LHCN-M2 (cell line): Measurements from ENCODE around the gene IL22RA1. TPM values are rescaled to one million over a fixed set of nuclear protein-coding genes. Genes with fewer than 3 reads are reported as not detected.
A peak's percentile ranks its signal among the peaks of the same experiment; 100 is the strongest.

Source experiments
- DNase-seq: peaks from one replicate; pipeline ENCODE4 v3.0.0-alpha.2; 2012; ENCODE audit warnings: low read depth
- total RNA-seq: library from RNA; depleted of rRNA; stranded (reverse); fragments of >200 nt; gene quantifications from 2 replicates; pipeline ENCODE4 v1.2.3, GENCODE V29; 2014

Gene IL22RA1
- total RNA-seq, 1 experiment from 2014 or later: not detected

DNA sequence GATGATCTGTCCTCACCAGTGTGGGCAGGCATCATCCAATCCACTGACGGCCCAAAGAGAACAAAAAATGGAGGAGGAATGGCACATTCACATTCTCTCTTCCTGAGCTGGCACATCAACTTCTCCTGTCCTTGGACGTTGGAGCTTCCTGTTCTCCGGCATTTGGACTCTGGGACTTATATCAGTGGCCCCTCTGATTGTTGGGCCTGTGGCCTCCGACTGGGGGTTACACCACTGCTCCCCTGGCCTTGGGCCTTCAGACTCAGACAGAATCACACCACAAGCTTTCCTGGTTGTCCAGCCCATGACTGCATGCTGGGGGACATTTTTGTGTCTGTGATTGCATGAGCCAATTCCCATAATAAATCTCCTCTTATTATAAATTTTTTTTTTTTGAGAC is 24.1 kb upstream of the IL22RA1 start:
- DNase-seq: no peak

- no peak for DNase-seq
Observed at GRCh38 chr1:24165500-24165899, 22.6 kb upstream of the IL22RA1 start.

DNA sequence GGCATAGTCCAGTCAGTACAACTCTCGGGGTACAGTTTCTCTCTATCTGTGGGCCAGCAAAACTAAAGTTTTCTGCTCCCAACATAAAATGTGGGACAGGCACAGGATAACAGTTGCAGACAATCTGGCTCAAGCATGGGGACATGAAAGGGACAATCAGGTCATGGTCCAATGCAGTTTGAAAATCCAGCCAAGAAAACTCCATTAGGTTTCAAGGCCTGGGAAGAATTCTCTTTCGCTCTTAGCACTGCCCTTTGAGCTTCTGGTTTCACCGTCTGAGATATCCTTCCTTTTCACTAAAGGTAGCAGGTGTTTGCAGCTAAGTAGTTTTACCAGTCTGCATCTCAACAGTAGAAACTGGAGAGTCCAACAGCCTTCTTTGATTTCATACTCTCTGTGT is 21.1 kb upstream of the IL22RA1 start:
- DNase-seq: no peak

- DNase-seq: peak; percentile 13
Observed at GRCh38 chr1:24162201-24162600, 19.3 kb upstream of the IL22RA1 start.

GRCh38 chr1:24161270-24161669 is 18.3 kb upstream of the IL22RA1 start:
- DNase-seq: no peak

GRCh38 chr1:24159366-24159765 is 16.4 kb upstream of the IL22RA1 start:
- no peak for DNase-seq

GRCh38 chr1:24157918-24158481 is 15.1 kb upstream of the IL22RA1 start:
- DNase-seq: peak; percentile 26

- DNase-seq: no peak
Observed at GRCh38 chr1:24156542-24157260, 13.8 kb upstream of the IL22RA1 start.

- no peak for DNase-seq
Observed at GRCh38 chr1:24155011-24155782, 12.3 kb upstream of the IL22RA1 start.

GRCh38 chr1:24154215-24154614 is 11.3 kb upstream of the IL22RA1 start:
- no peak for DNase-seq

DNA sequence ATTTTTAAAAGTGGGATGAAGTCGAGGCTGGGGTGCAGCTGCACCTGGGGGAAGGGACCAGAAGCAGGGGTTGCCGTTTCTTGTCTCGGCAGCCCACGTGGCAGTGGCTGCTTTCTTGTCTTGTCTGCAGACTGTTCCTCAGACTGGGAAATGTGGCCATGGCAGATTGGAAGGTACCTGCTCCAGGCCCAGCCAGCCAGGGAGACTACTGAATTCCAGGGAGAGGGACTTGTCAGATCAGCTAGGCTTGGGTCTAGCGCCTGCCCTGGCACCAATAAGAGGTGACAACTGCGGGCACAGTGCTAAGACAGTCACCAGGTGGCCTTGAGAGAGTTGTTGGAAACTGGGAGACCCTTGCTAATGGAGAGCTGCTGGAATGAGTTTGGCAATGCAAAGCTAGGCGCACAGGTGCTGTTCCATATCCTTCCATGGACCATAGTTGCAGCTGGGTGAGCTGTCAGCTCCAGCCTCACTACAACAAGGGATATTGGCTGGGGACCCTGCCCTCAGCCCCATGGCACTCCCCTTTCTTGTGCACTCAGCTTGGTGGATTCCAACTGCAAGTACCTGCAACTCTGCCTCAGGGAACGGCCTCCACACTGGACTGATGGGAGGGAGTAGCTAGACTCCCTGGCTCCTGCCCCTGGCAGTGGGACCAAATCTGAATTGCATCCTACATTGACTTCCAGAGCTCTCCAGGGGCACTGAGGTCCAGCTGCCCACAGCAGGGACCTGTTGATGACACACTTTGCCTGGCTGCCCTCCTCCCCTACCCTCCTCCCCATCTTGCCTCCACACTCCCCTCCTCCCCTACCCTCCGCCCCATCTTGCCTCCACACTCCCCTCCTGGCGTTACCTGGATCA is 9.9 kb upstream of the IL22RA1 start:
- no peak for DNase-seq

DNA sequence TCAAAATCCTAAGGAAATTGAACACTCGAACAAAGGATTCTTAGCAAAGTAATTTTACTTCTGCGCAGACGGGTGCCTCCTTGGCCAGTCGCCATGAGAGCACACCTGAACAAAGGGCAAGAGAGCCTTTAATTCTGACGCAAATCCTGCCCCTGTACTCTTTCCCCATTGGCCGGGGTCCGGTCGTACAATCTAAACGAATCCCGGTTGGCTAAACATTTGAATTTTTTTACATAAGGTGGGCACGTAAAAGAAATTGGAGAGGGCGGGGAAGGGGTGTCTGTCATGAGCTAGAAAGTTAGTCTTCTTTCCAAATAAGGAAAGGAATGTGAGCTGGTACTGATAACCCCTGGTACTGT is 8.2 kb upstream of the IL22RA1 start:
- DNase-seq: no peak

- peak; percentile 63 for DNase-seq
Observed at GRCh38 chr1:24150234-24151174, 7.6 kb upstream of the IL22RA1 start.

GRCh38 chr1:24149866-24150233 is 6.9 kb upstream of the IL22RA1 start:
- peak; percentile 55 for DNase-seq

- no peak for DNase-seq
Observed at GRCh38 chr1:24147816-24148215, 4.9 kb upstream of the IL22RA1 start.

GRCh38 chr1:24147194-24147593 is 4.3 kb upstream of the IL22RA1 start:
- DNase-seq: no peak

DNA sequence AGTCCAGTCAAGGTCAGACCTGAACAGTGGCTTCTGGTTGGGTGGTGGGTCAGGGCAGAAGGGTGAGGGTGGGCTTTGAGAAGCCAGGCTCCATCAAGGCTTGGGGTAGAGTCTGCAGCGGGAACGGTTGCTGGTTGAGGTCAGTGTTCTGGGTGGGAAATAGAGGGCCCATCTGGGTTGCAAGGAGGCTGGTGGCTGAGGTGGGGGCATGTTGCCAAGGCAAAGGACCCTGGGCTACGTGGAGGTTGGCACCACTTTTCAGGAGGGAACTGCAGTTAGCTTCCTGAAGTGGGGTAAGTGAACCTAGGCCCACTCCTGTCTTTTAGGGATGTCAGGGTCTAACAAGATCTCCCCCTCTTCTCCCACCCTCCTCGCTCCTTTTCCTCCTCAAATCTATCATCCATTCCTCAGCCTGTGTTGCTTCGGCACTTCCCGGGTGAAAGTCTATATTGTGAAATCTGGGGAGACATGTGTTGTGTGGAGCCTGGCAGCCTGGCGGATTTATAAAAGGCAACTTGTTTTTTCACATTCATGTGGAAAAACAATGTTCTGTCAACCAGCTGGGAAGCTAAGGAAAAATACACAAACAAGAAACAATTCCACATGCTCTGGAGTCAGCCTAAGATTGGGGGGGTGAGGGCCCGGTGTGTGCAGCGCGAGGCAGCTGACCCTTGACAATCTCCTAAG is 1.5 kb downstream of the IL22RA1 start:
- no peak for DNase-seq

- DNase-seq: no peak
Observed at GRCh38 chr1:24140741-24141181, 2.2 kb downstream of the IL22RA1 start.

DNA sequence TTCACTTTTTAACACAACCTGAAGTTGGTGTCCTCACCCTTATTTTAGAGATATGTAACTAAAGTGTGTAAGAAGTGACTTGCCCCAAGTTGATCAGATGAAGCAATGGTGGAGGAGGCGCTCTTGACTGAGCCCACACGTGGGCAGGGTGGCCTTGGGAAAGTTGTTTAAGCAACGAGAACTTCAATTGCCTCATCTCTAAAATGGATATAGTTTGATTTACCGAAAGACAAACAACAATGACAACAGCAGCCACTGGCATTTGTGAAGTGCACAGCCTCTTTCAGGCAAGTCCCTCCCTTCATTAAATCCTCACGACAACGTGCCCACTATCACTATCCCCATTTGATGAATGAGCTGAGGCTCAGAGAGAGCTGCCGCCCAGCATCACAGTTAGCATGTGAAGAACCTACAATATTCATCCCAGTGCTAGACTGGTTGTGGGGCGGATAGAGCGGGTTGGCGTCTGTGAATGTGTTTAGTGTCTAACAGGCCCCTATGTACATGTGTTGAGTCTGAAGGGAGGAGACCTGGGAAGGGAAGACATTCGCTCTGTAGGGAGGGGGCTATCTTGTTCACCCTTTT is 3.0 kb downstream of the IL22RA1 start:
- no peak for DNase-seq

GRCh38 chr1:24139222-24139489 is 3.8 kb downstream of the IL22RA1 start:
- DNase-seq: no peak
